Tibial artery (tissue), 4 donors: Measurements from ENCODE around the gene DLX1.

Experiments used
- DNase-seq, 2 donors: peaks; one replicate each; pipeline ENCODE4 v3.0.0-alpha.2; 2019
- H3K27ac ChIP-seq, 2 donors: fragments of 200-600 bp; sonication (generic) in 1 of 2; 1 replicate in 1 of 2; 2 replicates in 1 of 2; pipeline ENCODE4 v1.5.1; 2018 to 2019; ENCODE audit warnings: mild to moderate bottlenecking in 1 of 2
- H3K27me3 ChIP-seq, 2 donors: fragments of 200-600 bp; sonication (generic) in 1 of 2; one replicate each; pipeline versions ENCODE4 v1.5.1 to v1.6.0; 2016 to 2019
- H3K36me3 ChIP-seq, 3 donors: fragments of 200-600 bp; sonication (generic) in 2 of 3; one replicate each; pipeline ENCODE4 v1.5.1; 2016 to 2019; ENCODE audit warnings: mild to moderate bottlenecking in 2 of 3
- H3K4me1 ChIP-seq, 4 donors: fragments of 200-600 bp; sonication (generic) in 2 of 4; 1 replicate in 3 of 4; 2 replicates in 1 of 4; pipeline ENCODE4 v1.5.1; 2016 to 2019
- H3K4me3 ChIP-seq, 2 donors: fragments of 200-600 bp; sonication (generic) in 1 of 2; 1 replicate in 1 of 2; 2 replicates in 1 of 2; pipeline ENCODE4 v1.5.1; 2018 to 2019; ENCODE audit warnings: mild to moderate bottlenecking in 2 of 2
- H3K9me3 ChIP-seq, 3 donors: fragments of 200-600 bp; sonication (generic) in 1 of 3; one replicate each; pipeline ENCODE4 v1.5.1; 2016 to 2019
- CTCF ChIP-seq, 2 experiments: fragments of 200-600 bp in 1 of 2; fragments of 450-650 bp in 1 of 2; IDR thresholded peaks; one replicate each; pipeline ENCODE4 v1.5.1; 2017 to 2019; ENCODE audit warnings: antibody characterized with exemption in 2 of 2, mild to moderate bottlenecking in 1 of 2, moderate library complexity in 1 of 2
- intact Hi-C: fragments of 100-400 bp; cut with DNase I; formaldehyde crosslinking; loops from one replicate; pipeline ENCODE4 v1.15.0; 2023; ENCODE audit warnings: low total_unique reads

Gene DLX1

GRCh38 chr2:172070936-172071335, 14.4 kb upstream of the DLX1 start:
- Histone ChIP-seq H3K36me3 (peaks cover 0 to 5% (median 0%) of the 10 kb centered on the region in 3 donors), H3K4me1 (no peaks in the 10 kb centered on the region), H3K9me3 (no peaks in the 10 kb centered on the region), H3K4me3 (no peak overlapping the region), H3K27ac (no peak overlapping the region), H3K27me3 (no peaks in the 10 kb centered on the region)
- intact Hi-C loops = no loop called here
- no peak for DNase-seq
- TF ChIP-seq CTCF (IDR thresholded peaks at IDR 0.05) = no peak

GRCh38 chr2:172072303-172072702, 13.0 kb upstream of the DLX1 start:
- Histone ChIP-seq H3K4me1 (no peaks in the 10 kb centered on the region), H3K36me3 (no peaks in the 10 kb centered on the region), H3K9me3 (no peaks in the 10 kb centered on the region), H3K27me3 (no peaks in the 10 kb centered on the region), H3K27ac (no peak overlapping the region), H3K4me3 (no peak overlapping the region)
- DNase-seq = no peak
- intact Hi-C loops = no loop called here
- no peak for TF ChIP-seq CTCF (IDR thresholded peaks at IDR 0.05)

GRCh38 chr2:172072706-172073105, 12.6 kb upstream of the DLX1 start:
- no peaks in the 10 kb centered on the region for H3K9me3 ChIP-seq
- no peak for DNase-seq
- no peaks in the 10 kb centered on the region for H3K27me3 ChIP-seq
- H3K27ac ChIP-seq = no peak overlapping the region
- no peak overlapping the region for H3K4me3 ChIP-seq
- no peak for TF ChIP-seq CTCF (IDR thresholded peaks at IDR 0.05)
- H3K4me1 ChIP-seq = no peaks in the 10 kb centered on the region
- intact Hi-C loops = no loop called here
- no peaks in the 10 kb centered on the region for H3K36me3 ChIP-seq

- Histone ChIP-seq H3K4me3 (no peak overlapping the region), H3K27me3 (no peaks in the 10 kb centered on the region), H3K9me3 (no peaks in the 10 kb centered on the region), H3K36me3 (no peaks in the 10 kb centered on the region), H3K27ac (no peak overlapping the region), H3K4me1 (no peaks in the 10 kb centered on the region)
- intact Hi-C loops = no loop called here
- no peak for TF ChIP-seq CTCF (IDR thresholded peaks at IDR 0.05)
- DNase-seq = no peak
Observed at GRCh38 chr2:172073518-172073917, 11.8 kb upstream of the DLX1 start.

- Histone ChIP-seq H3K4me3 (no peak overlapping the region), H3K27ac (no peak overlapping the region), H3K9me3 (no peaks in the 10 kb centered on the region), H3K4me1 (no peaks in the 10 kb centered on the region), H3K27me3 (no peaks in the 10 kb centered on the region), H3K36me3 (no peaks in the 10 kb centered on the region)
- DNase-seq = no peak
- no peak for TF ChIP-seq CTCF (IDR thresholded peaks at IDR 0.05)
- intact Hi-C loops = no loop called here
Observed at GRCh38 chr2:172074254-172074653, 11.1 kb upstream of the DLX1 start.

GRCh38 chr2:172079416-172079815, 5.9 kb upstream of the DLX1 start:
- H3K27me3 ChIP-seq = peaks cover 6 to 44% of the 10 kb centered on the region in 2 donors
- DNase-seq = no peak
- intact Hi-C loops = no loop called here
- peaks cover 0 to 17% (median 13%) of the 10 kb centered on the region in 4 donors for H3K4me1 ChIP-seq
- H3K36me3 ChIP-seq = no peaks in the 10 kb centered on the region
- no peak overlapping the region for H3K4me3 ChIP-seq
- H3K27ac ChIP-seq = no peak overlapping the region
- TF ChIP-seq CTCF (IDR thresholded peaks at IDR 0.05) = no peak
- no peaks in the 10 kb centered on the region for H3K9me3 ChIP-seq
